Measurements from ENCODE around the gene CD300LB.
A peak's percentile ranks its signal among the peaks of the same experiment; 100 is the strongest.
"Not testable (repeated sequence)": the region's sequence is repeated elsewhere in the genome, so short reads cannot be mapped to it uniquely, and the experiment has no call there.

CD300LB gene

GRCh38 chr17:74524653-74525464, 6.4 kb downstream of the CD300LB start:
- no peak for DNase-seq

GRCh38 chr17:74523308-74523707, 8.0 kb downstream of the CD300LB start:
- no peak for DNase-seq

GRCh38 chr17:74522381-74523105, 8.7 kb downstream of the CD300LB start:
- no peak for DNase-seq

- DNase-seq = no peak
Observed at GRCh38 chr17:74521701-74522201, 9.5 kb downstream of the CD300LB start.

GRCh38 chr17:74520790-74521480, 10.3 kb downstream of the CD300LB start:
- no peak for DNase-seq

GRCh38 chr17:74520016-74520434, 11.2 kb downstream of the CD300LB start:
- no peak for DNase-seq

GRCh38 chr17:74518413-74518981, 12.8 kb downstream of the CD300LB start:
- not testable (repeated sequence) for DNase-seq

GRCh38 chr17:74516561-74517328, 14.5 kb downstream of the CD300LB start:
- no peak for DNase-seq

GRCh38 chr17:74515941-74516340, 15.3 kb downstream of the CD300LB start:
- DNase-seq = no peak

GRCh38 chr17:74514632-74515334, 16.5 kb downstream of the CD300LB start:
- peak; percentile 35 for DNase-seq

GRCh38 chr17:74513987-74514631, 17.2 kb downstream of the CD300LB start:
- DNase-seq = peak; percentile 49

GRCh38 chr17:74512624-74513091, 18.6 kb downstream of the CD300LB start:
- no peak for DNase-seq

GRCh38 chr17:74512036-74512435, 19.2 kb downstream of the CD300LB start:
- no peak for DNase-seq

GRCh38 chr17:74508156-74508555, 23.1 kb downstream of the CD300LB start:
- no peak for DNase-seq

GRCh38 chr17:74503949-74504348, 27.3 kb downstream of the CD300LB start:
- not testable (repeated sequence) for DNase-seq

GRCh38 chr17:74502861-74503260, 28.4 kb downstream of the CD300LB start:
- DNase-seq = no peak

- no peak for DNase-seq
Observed at GRCh38 chr17:74499992-74500391, 31.3 kb downstream of the CD300LB start.

- no peak for DNase-seq
Observed at GRCh38 chr17:74497471-74497870, 33.8 kb downstream of the CD300LB start.

GRCh38 chr17:74493331-74493833, 37.9 kb downstream of the CD300LB start:
- peak; percentile 72 for DNase-seq

GRCh38 chr17:74491626-74492025, 39.6 kb downstream of the CD300LB start:
- DNase-seq = no peak

- DNase-seq = no peak
Observed at GRCh38 chr17:74490716-74491115, 40.6 kb downstream of the CD300LB start.

All from activated CD4-positive, alpha-beta T cell treated with anti-CD3 and anti-CD28 coated beads, Interleukin-2, Interleukin-6, amounts not matched to agents 100 ng/mL and 50 ng/mL, durations not matched to agents 16 hours and 8 hours (primary cell).